ENCODE data around the gene TNRC18.
"Not testable (repeated sequence)": the region's sequence is repeated elsewhere in the genome, so short reads cannot be mapped to it uniquely, and the experiment has no call there.

Gene TNRC18

GRCh38 chr7:5423306-5423975 lies at the start of gene TNRC18:
Gene TNRC18 (minus strand): TSS chr7:5423834. CDS start chr7:5421246, 2,588 bp downstream.
- peak in 7 of 14 donors; percentile 56 to 88 (median 77) for DNase-seq

GRCh38 chr7:5472432-5473315 lies 49.0 kb upstream of the TNRC18 start:
- no peak for DNase-seq

- DNase-seq: not testable (repeated sequence)
These were observed 48.0 kb upstream of the TNRC18 start for GRCh38 chr7:5471623-5472022.

- peak in 3 of 14 donors; percentile 15 to 51 (median 27) for DNase-seq
These were observed 47.2 kb upstream of the TNRC18 start for GRCh38 chr7:5470816-5471215.

GRCh38 chr7:5470167-5470532 lies 46.5 kb upstream of the TNRC18 start:
- DNase-seq: peak in 1 of 14 donors; percentile 51

- peak in 1 of 14 donors; percentile 48 for DNase-seq
These were observed 45.9 kb upstream of the TNRC18 start for GRCh38 chr7:5469375-5470166.

- DNase-seq: no peak
These were observed 44.0 kb upstream of the TNRC18 start for GRCh38 chr7:5467645-5468044.

- DNase-seq: no peak
These were observed 42.9 kb upstream of the TNRC18 start for GRCh38 chr7:5466551-5466950.

GRCh38 chr7:5463031-5463430 lies 39.4 kb upstream of the TNRC18 start:
- DNase-seq: no peak

GRCh38 chr7:5462216-5462615 lies 38.6 kb upstream of the TNRC18 start:
- no peak for DNase-seq

GRCh38 chr7:5458921-5459480 lies 35.4 kb upstream of the TNRC18 start:
- DNase-seq: no peak

- DNase-seq: no peak
These were observed 33.7 kb upstream of the TNRC18 start for GRCh38 chr7:5457245-5457735.

GRCh38 chr7:5456409-5456808 lies 32.8 kb upstream of the TNRC18 start:
- DNase-seq: no peak

- no peak for DNase-seq
These were observed 32.1 kb upstream of the TNRC18 start for GRCh38 chr7:5455581-5456219.

GRCh38 chr7:5455175-5455574 lies 31.5 kb upstream of the TNRC18 start:
- no peak for DNase-seq

- DNase-seq: no peak
These were observed 30.9 kb upstream of the TNRC18 start for GRCh38 chr7:5454485-5454884.

- no peak for DNase-seq
These were observed 30.0 kb upstream of the TNRC18 start for GRCh38 chr7:5453566-5454075.

GRCh38 chr7:5452937-5453540 lies 29.4 kb upstream of the TNRC18 start:
- peak in 2 of 14 donors; percentile 8 to 28 for DNase-seq

GRCh38 chr7:5452470-5452899 lies 28.9 kb upstream of the TNRC18 start:
- no peak for DNase-seq

GRCh38 chr7:5451391-5451790 lies 27.8 kb upstream of the TNRC18 start:
- DNase-seq: no peak

Measured in C1 segment of cervical spinal cord (tissue), 14 donors.